B cell (primary cell): ENCODE measurements around the gene ZDHHC14.

Experiments
- CTCF ChIP-seq: fragments of 200-600 bp; IDR thresholded peaks from one replicate; pipeline ENCODE4 v1.8.0; 2022; ENCODE audit warnings: antibody characterized with exemption, mild to moderate bottlenecking
- EZH2 ChIP-seq: IDR thresholded peaks from 2 replicates; pipeline ENCODE4 v1.6.1; 2012; ENCODE audit warnings: borderline replicate concordance, low read depth, mild to moderate bottlenecking, moderate library complexity, low read length; ENCODE audit not compliant: insufficient read depth, poor library complexity, severe bottlenecking

GRCh38 chr6:157559201-157559756 lies 178.3 kb downstream of the ZDHHC14 start:
- no peak for TF ChIP-seq CTCF
- TF ChIP-seq EZH2 = no peak
